ENCODE measurements around the gene SORCS2.

- TF ChIP-seq CTCF (IDR thresholded peaks at IDR 0.05; ENCODE audit: insufficient read depth, low read depth, low read length) (no peak), EZH2 (IDR thresholded peaks at IDR 0.05; ENCODE audit: insufficient read depth, low read length) (no peak)
These were observed 63.1 kb downstream of the SORCS2 start for GRCh38 chr4:7255488-7255881.

Measured in astrocyte (in vitro differentiated cells and primary cell).